Thyroid gland (tissue), 4 donors: ENCODE data around the gene DHX15.

Experiments used
- POLR2A ChIP-seq, 2 donors: fragments of 450-650 bp; IDR thresholded peaks; one replicate each; pipeline ENCODE4 v1.6.1; 2017; ENCODE audit warnings: antibody characterized with exemption in 2 of 2, mild to moderate bottlenecking in 2 of 2, moderate library complexity in 1 of 2
- TF ChIP-seq, protein P1 (sequence below), 6 experiments: fragments of 200-600 bp in 3 of 6; fragments of 450-650 bp in 3 of 6; sonication (generic) in 3 of 6; IDR thresholded peaks; one replicate each; pipeline ENCODE4 v1.5.1; 2016 to 2019; ENCODE audit warnings: antibody characterized with exemption in 6 of 6, mild to moderate bottlenecking in 2 of 6, inconsistent platforms in 1 of 6, moderate library complexity in 1 of 6

DNA sequence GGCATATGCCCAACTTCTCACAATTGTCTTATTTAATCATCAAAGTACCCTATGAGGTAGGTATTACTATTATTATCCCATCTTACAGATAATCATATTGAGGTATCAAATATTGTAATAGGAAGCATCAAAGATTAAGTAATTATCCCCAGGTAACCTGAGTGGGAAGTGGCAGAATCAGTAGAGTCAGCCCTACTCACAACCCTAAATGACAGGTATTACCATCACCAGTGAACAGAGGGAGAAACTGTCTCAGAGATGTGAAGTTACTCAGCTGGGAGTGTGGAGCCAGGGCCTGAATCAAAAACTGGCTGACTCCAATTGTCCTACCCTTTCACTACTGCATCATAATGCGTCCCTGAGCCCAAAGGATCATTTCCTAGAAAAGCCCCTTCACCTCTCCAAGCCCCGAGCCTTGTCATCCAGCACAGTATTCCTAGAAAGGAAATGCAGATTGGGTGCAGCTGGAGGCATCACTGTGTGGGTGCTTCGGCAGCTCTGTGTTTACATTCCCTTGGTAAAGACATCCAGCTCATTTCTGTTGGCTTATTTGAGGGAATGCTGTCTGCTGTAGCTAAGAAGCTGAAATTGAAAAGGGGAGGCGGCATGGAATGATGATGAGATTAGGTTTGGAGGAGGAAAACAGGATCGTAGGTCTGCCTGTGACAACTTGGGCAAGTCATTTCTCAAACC lies 72.8 kb downstream of the DHX15 start:
- TF ChIP-seq, protein P1, sequence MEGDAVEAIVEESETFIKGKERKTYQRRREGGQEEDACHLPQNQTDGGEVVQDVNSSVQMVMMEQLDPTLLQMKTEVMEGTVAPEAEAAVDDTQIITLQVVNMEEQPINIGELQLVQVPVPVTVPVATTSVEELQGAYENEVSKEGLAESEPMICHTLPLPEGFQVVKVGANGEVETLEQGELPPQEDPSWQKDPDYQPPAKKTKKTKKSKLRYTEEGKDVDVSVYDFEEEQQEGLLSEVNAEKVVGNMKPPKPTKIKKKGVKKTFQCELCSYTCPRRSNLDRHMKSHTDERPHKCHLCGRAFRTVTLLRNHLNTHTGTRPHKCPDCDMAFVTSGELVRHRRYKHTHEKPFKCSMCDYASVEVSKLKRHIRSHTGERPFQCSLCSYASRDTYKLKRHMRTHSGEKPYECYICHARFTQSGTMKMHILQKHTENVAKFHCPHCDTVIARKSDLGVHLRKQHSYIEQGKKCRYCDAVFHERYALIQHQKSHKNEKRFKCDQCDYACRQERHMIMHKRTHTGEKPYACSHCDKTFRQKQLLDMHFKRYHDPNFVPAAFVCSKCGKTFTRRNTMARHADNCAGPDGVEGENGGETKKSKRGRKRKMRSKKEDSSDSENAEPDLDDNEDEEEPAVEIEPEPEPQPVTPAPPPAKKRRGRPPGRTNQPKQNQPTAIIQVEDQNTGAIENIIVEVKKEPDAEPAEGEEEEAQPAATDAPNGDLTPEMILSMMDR (IDR thresholded peaks at IDR 0.05): no peak
- TF ChIP-seq POLR2A (IDR thresholded peaks at IDR 0.05): no peak
